HEK293 (cell line): ENCODE measurements around the gene UBE2C.

Source experiments
- HIC1 ChIP-seq: fragments of 450-650 bp; formaldehyde crosslinking; IDR thresholded peaks from 2 replicates; pipeline ENCODE4 v1.5.1; 2016; ENCODE audit warnings: missing biosample characterization, missing genetic modification characterization
- HOXC10 ChIP-seq: sonication (generic); formaldehyde crosslinking; IDR thresholded peaks from 2 replicates; pipeline ENCODE4 v1.8.1; 2023; ENCODE audit warnings: mild to moderate bottlenecking, missing genetic modification reagents
- KLF16 ChIP-seq: fragments of 450-650 bp; formaldehyde crosslinking; IDR thresholded peaks from 2 replicates; pipeline ENCODE4 v1.5.1; 2017; ENCODE audit warnings: missing biosample characterization, missing genetic modification characterization
- KLF8 ChIP-seq: fragments of 450-650 bp; formaldehyde crosslinking; IDR thresholded peaks from 2 replicates; pipeline ENCODE4 v1.5.1; 2016; ENCODE audit warnings: missing biosample characterization, missing genetic modification characterization
- KLF9 ChIP-seq: fragments of 450-650 bp; formaldehyde crosslinking; IDR thresholded peaks from 2 replicates; pipeline ENCODE4 v1.5.1; 2016; ENCODE audit warnings: missing biosample characterization, missing genetic modification characterization, low read depth
- TCF7L2 ChIP-seq: IDR thresholded peaks from 2 replicates; pipeline ENCODE4 v1.6.1; 2011; ENCODE audit warnings: low read depth, mild to moderate bottlenecking, inconsistent platforms, low read length, moderate library complexity, borderline replicate concordance
- ZNF202 ChIP-seq: fragments of 450-650 bp; formaldehyde crosslinking; IDR thresholded peaks from 2 replicates; pipeline ENCODE4 v1.5.1; 2016; ENCODE audit warnings: missing biosample characterization, missing genetic modification characterization, borderline replicate concordance
- ZNF24 ChIP-seq: fragments of 450-650 bp; formaldehyde crosslinking; IDR thresholded peaks from 2 replicates; pipeline ENCODE4 v1.5.1; 2016; ENCODE audit warnings: missing biosample characterization, missing genetic modification characterization
- ZNF26 ChIP-seq: fragments of 450-650 bp; formaldehyde crosslinking; IDR thresholded peaks from 2 replicates; pipeline ENCODE4 v1.5.1; 2016; ENCODE audit warnings: missing biosample characterization, missing genetic modification characterization
- ZNF394 ChIP-seq: fragments of 450-650 bp; formaldehyde crosslinking; IDR thresholded peaks from 2 replicates; pipeline ENCODE4 v1.5.1; 2016; ENCODE audit warnings: missing biosample characterization, missing genetic modification characterization, mild to moderate bottlenecking, moderate library complexity, borderline replicate concordance
- ZNF510 ChIP-seq: fragments of 450-650 bp; formaldehyde crosslinking; IDR thresholded peaks from 2 replicates; pipeline ENCODE4 v1.5.1; 2018; ENCODE audit warnings: mild to moderate bottlenecking, missing genetic modification characterization, missing biosample characterization; ENCODE audit not compliant: insufficient replicate concordance
- ZNF561 ChIP-seq: fragments of 450-650 bp; IDR thresholded peaks from 2 replicates; pipeline ENCODE4 v1.5.1; 2018; ENCODE audit warnings: missing biosample characterization, missing genetic modification characterization, borderline replicate concordance
- ZNF580 ChIP-seq: fragments of 450-650 bp; formaldehyde crosslinking; IDR thresholded peaks from 2 replicates; pipeline ENCODE4 v1.5.1; 2016; ENCODE audit warnings: missing biosample characterization, missing genetic modification characterization
- ZNF776 ChIP-seq: fragments of 450-650 bp; formaldehyde crosslinking; IDR thresholded peaks from 2 replicates; pipeline ENCODE4 v1.5.0; 2017; ENCODE audit warnings: missing biosample characterization, missing genetic modification characterization, borderline replicate concordance
- ZNF785 ChIP-seq: fragments of 450-650 bp; formaldehyde crosslinking; IDR thresholded peaks from 2 replicates; pipeline ENCODE4 v1.5.1; 2016; ENCODE audit warnings: missing biosample characterization, missing genetic modification characterization
- TF ChIP-seq, protein P1 (sequence below): fragments of 450-650 bp; formaldehyde crosslinking; IDR thresholded peaks from 2 replicates; pipeline ENCODE4 v1.5.1; 2017; ENCODE audit warnings: missing biosample characterization, missing genetic modification characterization
- TF ChIP-seq, protein P2 (sequence below): fragments of 450-650 bp; formaldehyde crosslinking; IDR thresholded peaks from 2 replicates; pipeline ENCODE4 v1.5.1; 2017; ENCODE audit warnings: missing biosample characterization, missing genetic modification characterization
- TF ChIP-seq, protein P3 (sequence below): fragments of 450-650 bp; formaldehyde crosslinking; IDR thresholded peaks from 2 replicates; pipeline ENCODE4 v1.5.1; 2016; ENCODE audit warnings: missing biosample characterization, missing genetic modification characterization

Gene UBE2C

DNA sequence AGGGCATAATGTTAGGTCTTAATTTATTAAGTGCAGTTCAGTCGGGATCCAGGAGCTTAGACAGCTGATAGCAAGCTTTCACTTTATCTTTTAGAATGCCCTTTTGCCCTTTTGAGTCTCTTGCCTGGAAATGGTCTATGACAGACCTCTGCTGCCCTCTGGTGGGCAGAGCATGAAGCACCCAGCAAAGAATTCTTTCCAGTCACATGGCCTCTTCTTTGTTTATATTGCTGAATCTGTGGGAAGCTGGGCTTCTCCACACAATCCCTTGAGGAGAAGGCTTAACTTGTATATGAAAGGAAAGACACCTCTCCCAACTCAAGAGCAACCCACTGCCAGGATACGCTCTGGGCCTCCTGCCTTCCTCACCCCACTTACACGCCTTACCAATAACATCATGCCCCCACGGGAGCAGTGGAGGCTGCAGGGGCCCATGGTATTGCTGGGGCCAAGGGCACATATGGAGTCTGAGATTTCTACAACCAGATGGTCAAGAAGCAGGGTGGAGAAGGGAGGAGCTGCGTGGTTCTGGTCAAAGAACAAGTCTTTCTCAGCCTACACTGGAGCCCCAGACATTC, 41.2 kb upstream of the UBE2C start (continued):
- TF ChIP-seq HIC1 (tag by site-specific recombination) (no peak), TCF7L2 (no peak), ZNF510 (no peak), ZNF394 (tag by site-specific recombination) (peak; percentile 66; the same call in 1 of the 2 replicates), ZNF580 (tag by site-specific recombination) (no peak), ZNF26 (tag by site-specific recombination) (no peak), ZNF561 (tag by site-specific recombination) (peak; percentile 27), ZNF202 (tag by site-specific recombination) (no peak), HOXC10 (CRISPR knock-in tag) (no peak), KLF8 (no peak; the same call in 1 of the 2 replicates), KLF16 (tag by site-specific recombination) (no peak), ZNF776 (tag by site-specific recombination) (no peak), ZNF24 (tag by site-specific recombination) (no peak), ZNF785 (tag by site-specific recombination) (no peak), KLF9 (tag by site-specific recombination) (no peak)
- TF ChIP-seq, protein P1, sequence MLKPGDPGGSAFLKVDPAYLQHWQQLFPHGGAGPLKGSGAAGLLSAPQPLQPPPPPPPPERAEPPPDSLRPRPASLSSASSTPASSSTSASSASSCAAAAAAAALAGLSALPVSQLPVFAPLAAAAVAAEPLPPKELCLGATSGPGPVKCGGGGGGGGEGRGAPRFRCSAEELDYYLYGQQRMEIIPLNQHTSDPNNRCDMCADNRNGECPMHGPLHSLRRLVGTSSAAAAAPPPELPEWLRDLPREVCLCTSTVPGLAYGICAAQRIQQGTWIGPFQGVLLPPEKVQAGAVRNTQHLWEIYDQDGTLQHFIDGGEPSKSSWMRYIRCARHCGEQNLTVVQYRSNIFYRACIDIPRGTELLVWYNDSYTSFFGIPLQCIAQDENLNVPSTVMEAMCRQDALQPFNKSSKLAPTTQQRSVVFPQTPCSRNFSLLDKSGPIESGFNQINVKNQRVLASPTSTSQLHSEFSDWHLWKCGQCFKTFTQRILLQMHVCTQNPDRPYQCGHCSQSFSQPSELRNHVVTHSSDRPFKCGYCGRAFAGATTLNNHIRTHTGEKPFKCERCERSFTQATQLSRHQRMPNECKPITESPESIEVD, result no peak
- TF ChIP-seq, protein P2, sequence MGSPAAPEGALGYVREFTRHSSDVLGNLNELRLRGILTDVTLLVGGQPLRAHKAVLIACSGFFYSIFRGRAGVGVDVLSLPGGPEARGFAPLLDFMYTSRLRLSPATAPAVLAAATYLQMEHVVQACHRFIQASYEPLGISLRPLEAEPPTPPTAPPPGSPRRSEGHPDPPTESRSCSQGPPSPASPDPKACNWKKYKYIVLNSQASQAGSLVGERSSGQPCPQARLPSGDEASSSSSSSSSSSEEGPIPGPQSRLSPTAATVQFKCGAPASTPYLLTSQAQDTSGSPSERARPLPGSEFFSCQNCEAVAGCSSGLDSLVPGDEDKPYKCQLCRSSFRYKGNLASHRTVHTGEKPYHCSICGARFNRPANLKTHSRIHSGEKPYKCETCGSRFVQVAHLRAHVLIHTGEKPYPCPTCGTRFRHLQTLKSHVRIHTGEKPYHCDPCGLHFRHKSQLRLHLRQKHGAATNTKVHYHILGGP (tag by site-specific recombination), result no peak
- TF ChIP-seq, protein P3, sequence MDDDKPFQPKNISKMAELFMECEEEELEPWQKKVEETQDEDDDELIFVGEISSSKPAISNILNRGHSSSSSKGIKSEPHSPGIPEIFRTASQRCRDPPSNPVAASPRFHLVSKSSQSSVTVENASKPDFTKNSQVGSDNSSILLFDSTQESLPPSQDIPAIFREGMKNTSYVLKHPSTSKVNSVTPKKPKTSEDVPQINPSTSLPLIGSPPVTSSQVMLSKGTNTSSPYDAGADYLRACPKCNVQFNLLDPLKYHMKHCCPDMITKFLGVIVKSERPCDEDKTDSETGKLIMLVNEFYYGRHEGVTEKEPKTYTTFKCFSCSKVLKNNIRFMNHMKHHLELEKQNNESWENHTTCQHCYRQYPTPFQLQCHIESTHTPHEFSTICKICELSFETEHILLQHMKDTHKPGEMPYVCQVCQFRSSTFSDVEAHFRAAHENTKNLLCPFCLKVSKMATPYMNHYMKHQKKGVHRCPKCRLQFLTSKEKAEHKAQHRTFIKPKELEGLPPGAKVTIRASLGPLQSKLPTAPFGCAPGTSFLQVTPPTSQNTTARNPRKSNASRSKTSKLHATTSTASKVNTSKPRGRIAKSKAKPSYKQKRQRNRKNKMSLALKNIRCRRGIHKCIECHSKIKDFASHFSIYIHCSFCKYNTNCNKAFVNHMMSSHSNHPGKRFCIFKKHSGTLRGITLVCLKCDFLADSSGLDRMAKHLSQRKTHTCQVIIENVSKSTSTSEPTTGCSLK (tag by site-specific recombination), result no peak
